ENCODE results near the gene AGBL1.

The AGBL1 gene

GRCh38 chr15:86164232-86164898 is 84.7 kb downstream of the AGBL1 start:
- no peak overlapping the region for H3K27ac ChIP-seq (ENCODE audit: low read depth, low read length)
- H3K9me3 ChIP-seq (ENCODE audit: insufficient read depth, low read depth, low read length): no peaks in the 10 kb centered on the region
- H3K4me3 ChIP-seq (ENCODE audit: low read length): no peak overlapping the region
- no peaks in the 10 kb centered on the region for H3K36me3 ChIP-seq (ENCODE audit: insufficient read depth, low read length)
- no peak overlapping the region for H3K9ac ChIP-seq (ENCODE audit: low read depth, low read length)
- no peaks in the 10 kb centered on the region for H3K27me3 ChIP-seq (ENCODE audit: insufficient read depth, low read length)
- peaks cover 25% of the 10 kb centered on the region; the same call in 1 of the 2 replicates for H3K4me1 ChIP-seq (ENCODE audit: insufficient read depth, low read length)
- 82% methylated on average over 8 of the region's 8 CpGs for WGBS

- Histone ChIP-seq H3K9me3 (ENCODE audit: insufficient read depth, low read depth, low read length) (no peaks in the 10 kb centered on the region), H3K36me3 (ENCODE audit: insufficient read depth, low read length) (no peaks in the 10 kb centered on the region), H3K4me3 (ENCODE audit: low read length) (no peak overlapping the region), H3K27ac (ENCODE audit: low read depth, low read length) (no peak overlapping the region), H3K4me1 (ENCODE audit: insufficient read depth, low read length) (peaks cover 24% of the 10 kb centered on the region; the same call in 1 of the 2 replicates), H3K27me3 (ENCODE audit: insufficient read depth, low read length) (no peaks in the 10 kb centered on the region), H3K9ac (ENCODE audit: low read depth, low read length) (no peak overlapping the region)
- WGBS: 96% methylated on average over 5 of the region's 5 CpGs
Measured at GRCh38 chr15:86165265-86166211, 85.9 kb downstream of the AGBL1 start.

DNA sequence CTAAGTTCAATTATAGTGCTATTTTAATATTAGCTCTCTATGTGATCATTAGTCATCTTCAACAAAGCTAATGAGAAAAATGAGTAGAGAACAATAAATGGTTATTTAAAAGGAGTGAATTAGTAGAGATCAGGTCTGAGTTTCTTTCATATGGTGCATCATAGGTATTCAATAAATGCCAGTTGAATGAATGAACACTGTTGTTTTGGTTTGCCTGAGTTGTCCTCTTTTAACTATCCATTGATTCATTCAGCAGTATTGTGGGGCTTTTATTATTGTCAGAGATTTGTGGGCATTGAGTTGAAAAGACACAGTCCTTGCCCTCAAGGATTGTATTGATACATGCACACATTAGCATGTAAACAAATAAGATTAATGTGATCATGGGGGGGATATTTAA is 88.2 kb downstream of the AGBL1 start:
- Histone ChIP-seq H3K4me3 (ENCODE audit: low read length) (no peak overlapping the region), H3K27ac (ENCODE audit: low read depth, low read length) (no peak overlapping the region), H3K27me3 (ENCODE audit: insufficient read depth, low read length) (no peaks in the 10 kb centered on the region), H3K9me3 (ENCODE audit: insufficient read depth, low read depth, low read length) (no peaks in the 10 kb centered on the region), H3K4me1 (ENCODE audit: insufficient read depth, low read length) (peaks cover 14% of the 10 kb centered on the region; the same call in 1 of the 2 replicates), H3K9ac (ENCODE audit: low read depth, low read length) (no peak overlapping the region), H3K36me3 (ENCODE audit: insufficient read depth, low read length) (no peaks in the 10 kb centered on the region)

- H3K4me1 ChIP-seq (ENCODE audit: insufficient read depth, low read length): no peaks in the 10 kb centered on the region
- no peak overlapping the region for H3K4me3 ChIP-seq (ENCODE audit: low read length)
- H3K36me3 ChIP-seq (ENCODE audit: insufficient read depth, low read length): no peaks in the 10 kb centered on the region
- no peaks in the 10 kb centered on the region for H3K9me3 ChIP-seq (ENCODE audit: insufficient read depth, low read depth, low read length)
- H3K9ac ChIP-seq (ENCODE audit: low read depth, low read length): no peak overlapping the region
- no peak overlapping the region for H3K27ac ChIP-seq (ENCODE audit: low read depth, low read length)
- H3K27me3 ChIP-seq (ENCODE audit: insufficient read depth, low read length): no peaks in the 10 kb centered on the region
- 49% methylated on average over 2 of the region's 2 CpGs for WGBS
Measured at GRCh38 chr15:86178845-86179244, 99.2 kb downstream of the AGBL1 start.

DNA sequence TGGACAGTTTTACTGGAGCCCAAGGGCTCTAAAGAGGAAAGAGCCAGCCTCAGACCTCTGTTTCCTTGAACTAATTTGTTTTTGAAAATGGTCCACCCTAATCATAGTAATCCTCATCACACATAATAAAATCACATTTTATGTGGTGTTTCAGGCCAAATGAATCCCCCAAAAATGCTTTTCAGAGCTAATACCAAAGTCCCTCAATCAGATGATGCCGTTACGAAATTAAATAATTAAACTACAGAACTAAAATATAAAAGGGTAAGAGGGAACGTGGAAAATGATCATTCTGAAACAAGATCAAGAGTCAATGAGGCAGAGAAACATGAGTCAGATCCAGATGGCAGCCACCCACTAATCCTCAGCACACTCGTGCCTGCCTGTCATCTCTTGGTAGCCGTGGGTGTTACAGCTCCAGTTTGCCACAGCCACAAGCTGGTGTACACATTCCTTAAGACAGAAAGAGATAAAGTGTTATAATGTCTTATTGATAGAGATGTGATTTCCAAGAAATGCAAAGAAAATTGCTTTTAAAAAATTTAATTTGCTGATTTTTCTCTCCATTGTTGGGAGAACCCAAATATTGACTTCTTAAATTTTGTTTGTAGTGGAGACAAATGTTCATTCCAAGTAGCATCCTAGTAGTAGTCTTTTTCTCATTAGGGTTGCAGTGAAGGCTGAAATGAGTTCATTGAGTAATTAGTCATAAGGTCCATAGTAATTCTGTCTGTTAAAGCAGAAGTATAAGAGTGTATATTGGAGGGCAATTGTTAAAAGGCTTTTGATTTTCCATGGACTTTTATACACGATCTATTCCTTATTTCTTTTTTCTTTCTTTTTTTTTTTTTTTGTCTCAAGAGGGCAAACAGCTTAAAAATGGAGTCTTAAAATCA is 104.2 kb downstream of the AGBL1 start:
- Histone ChIP-seq H3K27ac (ENCODE audit: low read depth, low read length) (no peak overlapping the region), H3K9me3 (ENCODE audit: insufficient read depth, low read depth, low read length) (no peaks in the 10 kb centered on the region), H3K4me3 (ENCODE audit: low read length) (no peak overlapping the region), H3K4me1 (ENCODE audit: insufficient read depth, low read length) (no peaks in the 10 kb centered on the region), H3K9ac (ENCODE audit: low read depth, low read length) (no peak overlapping the region), H3K27me3 (ENCODE audit: insufficient read depth, low read length) (no peaks in the 10 kb centered on the region), H3K36me3 (ENCODE audit: insufficient read depth, low read length) (no peaks in the 10 kb centered on the region)
- 74% methylated on average over 3 of the region's 6 CpGs for WGBS

GRCh38 chr15:86193716-86194380 is 114.2 kb downstream of the AGBL1 start:
- no peak overlapping the region for H3K4me3 ChIP-seq (ENCODE audit: low read length)
- H3K36me3 ChIP-seq (ENCODE audit: insufficient read depth, low read length): no peaks in the 10 kb centered on the region
- H3K9me3 ChIP-seq (ENCODE audit: insufficient read depth, low read depth, low read length): no peaks in the 10 kb centered on the region
- H3K4me1 ChIP-seq (ENCODE audit: insufficient read depth, low read length): no peaks in the 10 kb centered on the region
- no peaks in the 10 kb centered on the region for H3K27me3 ChIP-seq (ENCODE audit: insufficient read depth, low read length)
- WGBS: 94% methylated on average over 11 of the region's 11 CpGs
- H3K27ac ChIP-seq (ENCODE audit: low read depth, low read length): no peak overlapping the region
- H3K9ac ChIP-seq (ENCODE audit: low read depth, low read length): no peak overlapping the region

DNA sequence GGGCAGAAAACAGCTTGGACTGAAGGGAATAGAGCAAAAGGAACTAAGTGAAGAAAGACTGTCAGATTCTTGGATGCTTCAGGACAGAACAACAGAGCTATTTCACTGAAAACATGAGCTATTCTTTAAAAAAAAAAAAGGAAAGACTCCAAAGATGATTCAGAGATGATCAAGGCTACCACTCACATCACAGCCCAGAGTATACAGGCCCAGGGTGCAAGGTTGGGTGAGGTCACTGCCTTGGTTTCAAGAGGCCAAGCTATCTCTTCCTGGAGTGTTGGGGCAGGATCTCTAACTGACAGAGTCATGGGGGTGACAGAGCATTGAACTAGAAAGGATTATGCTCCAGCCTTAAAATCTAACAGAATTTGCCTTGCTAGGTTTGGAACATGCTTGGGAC is 118.1 kb downstream of the AGBL1 start:
- H3K9ac ChIP-seq (ENCODE audit: low read depth, low read length): no peak overlapping the region
- no peaks in the 10 kb centered on the region for H3K27me3 ChIP-seq (ENCODE audit: insufficient read depth, low read length)
- no peak overlapping the region for H3K4me3 ChIP-seq (ENCODE audit: low read length)
- no peaks in the 10 kb centered on the region for H3K36me3 ChIP-seq (ENCODE audit: insufficient read depth, low read length)
- no peak overlapping the region for H3K27ac ChIP-seq (ENCODE audit: low read depth, low read length)
- H3K9me3 ChIP-seq (ENCODE audit: insufficient read depth, low read depth, low read length): no peaks in the 10 kb centered on the region
- H3K4me1 ChIP-seq (ENCODE audit: insufficient read depth, low read length): peaks cover 17% of the 10 kb centered on the region

GRCh38 chr15:86199467-86200145 is 119.9 kb downstream of the AGBL1 start:
- H3K36me3 ChIP-seq (ENCODE audit: insufficient read depth, low read length): no peaks in the 10 kb centered on the region
- H3K9me3 ChIP-seq (ENCODE audit: insufficient read depth, low read depth, low read length): no peaks in the 10 kb centered on the region
- no peak overlapping the region for H3K9ac ChIP-seq (ENCODE audit: low read depth, low read length)
- no peaks in the 10 kb centered on the region for H3K27me3 ChIP-seq (ENCODE audit: insufficient read depth, low read length)
- 93% methylated on average over 4 of the region's 7 CpGs for WGBS
- no peak overlapping the region for H3K4me3 ChIP-seq (ENCODE audit: low read length)
- H3K27ac ChIP-seq (ENCODE audit: low read depth, low read length): no peak overlapping the region
- H3K4me1 ChIP-seq (ENCODE audit: insufficient read depth, low read length): peaks cover 17% of the 10 kb centered on the region

DNA sequence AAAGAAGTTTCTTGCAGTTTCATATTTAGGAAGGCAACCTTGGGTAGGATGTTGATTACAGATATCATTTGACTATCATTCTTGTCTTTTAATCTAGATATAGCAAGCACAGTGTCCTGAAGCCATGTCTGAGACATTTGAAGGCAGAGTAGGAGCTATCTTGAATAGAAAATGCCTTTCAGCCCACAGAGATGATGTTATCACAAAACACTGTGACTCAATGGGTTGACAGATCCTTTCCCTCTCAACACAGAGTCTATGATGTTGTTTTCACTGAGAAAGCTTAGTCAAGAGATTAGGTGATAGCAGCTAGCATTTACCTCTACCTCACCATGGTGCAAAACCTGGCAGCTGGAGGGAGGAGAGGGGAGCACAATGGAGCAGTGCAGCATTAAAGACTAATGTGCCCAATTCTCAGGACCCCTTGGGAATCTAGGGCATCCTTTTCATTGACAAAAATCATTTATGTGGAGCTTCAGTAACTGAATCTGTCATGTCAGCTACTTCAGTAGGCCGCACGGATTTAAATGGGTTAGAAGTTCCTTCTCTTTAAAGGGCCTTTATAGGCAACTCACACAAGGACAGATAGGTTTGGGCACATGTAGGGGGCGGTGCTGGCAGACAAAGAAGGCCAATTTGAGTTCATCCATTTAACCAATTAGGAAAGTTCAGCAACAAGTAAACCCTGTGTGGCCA is 121.8 kb downstream of the AGBL1 start:
- no peak overlapping the region for H3K27ac ChIP-seq (ENCODE audit: low read depth, low read length)
- H3K4me3 ChIP-seq (ENCODE audit: low read length): no peak overlapping the region
- no peaks in the 10 kb centered on the region for H3K36me3 ChIP-seq (ENCODE audit: insufficient read depth, low read length)
- H3K4me1 ChIP-seq (ENCODE audit: insufficient read depth, low read length): peaks cover 17% of the 10 kb centered on the region
- H3K9ac ChIP-seq (ENCODE audit: low read depth, low read length): no peak overlapping the region
- 85% methylated on average over 3 of the region's 3 CpGs for WGBS
- H3K27me3 ChIP-seq (ENCODE audit: insufficient read depth, low read length): no peaks in the 10 kb centered on the region
- no peaks in the 10 kb centered on the region for H3K9me3 ChIP-seq (ENCODE audit: insufficient read depth, low read depth, low read length)

DNA sequence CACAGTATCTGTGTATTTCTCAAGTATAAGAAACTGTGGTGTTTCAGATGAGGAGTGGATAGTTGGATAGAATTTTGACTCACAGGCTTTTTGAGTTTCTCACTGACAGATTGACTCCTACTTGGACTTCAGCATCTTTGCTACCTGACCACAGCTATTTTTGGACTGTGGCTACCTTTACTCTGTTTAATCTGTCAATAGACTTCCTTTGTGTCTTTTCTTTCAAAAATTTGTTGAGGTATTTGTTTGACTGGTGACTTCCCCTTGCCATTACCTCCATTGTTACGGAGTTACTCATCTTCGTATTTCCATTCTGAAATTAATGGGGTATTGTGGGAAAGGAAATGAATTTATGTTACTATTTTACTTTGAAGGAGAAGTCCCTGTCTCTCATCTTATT is 123.8 kb downstream of the AGBL1 start:
- Histone ChIP-seq H3K36me3 (ENCODE audit: insufficient read depth, low read length) (no peaks in the 10 kb centered on the region), H3K27me3 (ENCODE audit: insufficient read depth, low read length) (no peaks in the 10 kb centered on the region), H3K4me3 (ENCODE audit: low read length) (no peak overlapping the region), H3K4me1 (ENCODE audit: insufficient read depth, low read length) (peaks cover 17% of the 10 kb centered on the region), H3K9ac (ENCODE audit: low read depth, low read length) (no peak overlapping the region), H3K9me3 (ENCODE audit: insufficient read depth, low read depth, low read length) (no peaks in the 10 kb centered on the region), H3K27ac (ENCODE audit: low read depth, low read length) (no peak overlapping the region)
- WGBS: no CpG with 5 or more reads among the region's 2 CpGs
